Measurements from ENCODE around the gene IFNA13.
A peak's percentile ranks its signal among the peaks of the same experiment; 100 is the strongest.

- TF ChIP-seq SUZ12 (IDR thresholded peaks at IDR 0.05; ENCODE audit: extremely low read depth, insufficient read depth, insufficient read length), result peak; percentile 33
- no peak for TF ChIP-seq ZNF274 (IDR thresholded peaks at IDR 0.05; ENCODE audit: low read depth, low read length)
- no peak for TF ChIP-seq YY1 (IDR thresholded peaks at IDR 0.05; ENCODE audit: insufficient read depth, insufficient read length)
These were observed 28.2 kb upstream of the IFNA13 start for GRCh38 chr9:21395778-21396717.
